GM18520 (cell line): Measurements from ENCODE around the gene CTCFL.

Experiments
- ATAC-seq: cut with Tn5 transposase; IDR thresholded peaks from one replicate; pipeline ENCODE4 v1.9.1; 2021; ENCODE audit not compliant: unreplicated experiment

CTCFL gene

GRCh38 chr20:57537822-57538221, 12.9 kb upstream of the CTCFL start:
- ATAC-seq, result no peak

GRCh38 chr20:57536771-57537724, 12.1 kb upstream of the CTCFL start:
- ATAC-seq, result no peak

- no peak for ATAC-seq
Observed at GRCh38 chr20:57536120-57536708, 11.3 kb upstream of the CTCFL start.

- ATAC-seq, result no peak
Observed at GRCh38 chr20:57535297-57535696, 10.4 kb upstream of the CTCFL start.

- ATAC-seq, result no peak
Observed at GRCh38 chr20:57532104-57532503, 7.2 kb upstream of the CTCFL start.

GRCh38 chr20:57530327-57530981, 5.5 kb upstream of the CTCFL start:
- no peak for ATAC-seq

- ATAC-seq, result no peak
Observed at GRCh38 chr20:57529810-57530209, 4.9 kb upstream of the CTCFL start.

- ATAC-seq, result no peak
Observed at GRCh38 chr20:57529160-57529585, 4.2 kb upstream of the CTCFL start.

GRCh38 chr20:57528148-57528547, 3.2 kb upstream of the CTCFL start:
- no peak for ATAC-seq

GRCh38 chr20:57527728-57528127, 2.8 kb upstream of the CTCFL start:
- ATAC-seq, result no peak

GRCh38 chr20:57526885-57527460, 2.0 kb upstream of the CTCFL start:
- ATAC-seq, result no peak

GRCh38 chr20:57526087-57526884, 1.3 kb upstream of the CTCFL start:
- ATAC-seq, result no peak

GRCh38 chr20:57525328-57526086, 567 bp upstream of the CTCFL start:
- no peak for ATAC-seq

- ATAC-seq, result no peak
Observed at GRCh38 chr20:57523782-57524181, 1.2 kb downstream of the CTCFL start.

GRCh38 chr20:57522380-57523140, 2.4 kb downstream of the CTCFL start:
- no peak for ATAC-seq

GRCh38 chr20:57517904-57518303, 7.0 kb downstream of the CTCFL start:
- ATAC-seq, result no peak

GRCh38 chr20:57514273-57514751, 10.6 kb downstream of the CTCFL start:
- no peak for ATAC-seq

- no peak for ATAC-seq
Observed at GRCh38 chr20:57513199-57513598, 11.7 kb downstream of the CTCFL start.

GRCh38 chr20:57512432-57512831, 12.5 kb downstream of the CTCFL start:
- no peak for ATAC-seq
